ENCODE measurements around the gene TLL1. TPM values are rescaled to one million over a fixed set of nuclear protein-coding genes. Genes with fewer than 3 reads are reported as not detected.

Gene TLL1
- total RNA-seq, 2 experiments from 2014 or later: 0.44 to 3.9 TPM

DNA sequence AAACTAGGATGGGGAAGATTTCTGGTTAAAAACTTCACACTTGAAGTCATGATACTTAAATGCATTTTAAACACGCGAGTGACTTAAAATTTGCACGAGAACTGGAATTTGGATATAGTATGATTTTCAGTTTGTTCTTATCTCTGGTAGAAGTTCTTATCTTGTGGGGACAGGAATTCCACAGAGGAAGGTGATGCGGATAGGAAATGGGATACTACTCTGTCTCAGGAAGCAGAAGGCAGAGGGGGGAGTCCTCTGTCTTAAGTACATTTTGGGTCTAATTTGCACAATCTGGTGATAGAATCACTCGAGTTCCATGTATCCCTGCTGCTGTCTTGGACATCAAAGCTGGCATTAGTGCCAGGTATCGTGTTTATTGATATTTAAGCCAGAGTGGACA, 53.3 kb downstream of the TLL1 start:
- POLR2A ChIA-PET: interaction anchor here (0.8 to 1.0 kb wide), 3 partner anchors 11 to 55 kb away, joined by 4 to 5 read pairs (median 5); no protein-coding TSS in a partner anchor
- no peaks in the 10 kb centered on the region for H3K9me2 ChIP-seq (ENCODE audit: insufficient read depth, low read length)
- H3K4me1 ChIP-seq (ENCODE audit: insufficient read depth, low read length, poor library complexity, severe bottlenecking): peaks cover 16% of the 10 kb centered on the region
- H4K20me1 ChIP-seq (ENCODE audit: insufficient read depth, low read length): no peaks in the 10 kb centered on the region
- no peak overlapping the region for H3K4me2 ChIP-seq (ENCODE audit: low read length)
- no peak overlapping the region for H3K27ac ChIP-seq (ENCODE audit: low read depth, low read length, poor library complexity, severe bottlenecking)
- H3K9me3 ChIP-seq (ENCODE audit: low read length): no peaks in the 10 kb centered on the region
- no peaks in the 10 kb centered on the region for H3K36me3 ChIP-seq (ENCODE audit: insufficient read depth, low read length)
- intact Hi-C loops (cut with micrococcal nuclease; ENCODE audit: unreplicated experiment): loop anchor here (10.0 kb wide), 1 partner anchor 952 kb away; the partner anchor contains the start of gene TRIM61
- TF ChIP-seq, protein P1, sequence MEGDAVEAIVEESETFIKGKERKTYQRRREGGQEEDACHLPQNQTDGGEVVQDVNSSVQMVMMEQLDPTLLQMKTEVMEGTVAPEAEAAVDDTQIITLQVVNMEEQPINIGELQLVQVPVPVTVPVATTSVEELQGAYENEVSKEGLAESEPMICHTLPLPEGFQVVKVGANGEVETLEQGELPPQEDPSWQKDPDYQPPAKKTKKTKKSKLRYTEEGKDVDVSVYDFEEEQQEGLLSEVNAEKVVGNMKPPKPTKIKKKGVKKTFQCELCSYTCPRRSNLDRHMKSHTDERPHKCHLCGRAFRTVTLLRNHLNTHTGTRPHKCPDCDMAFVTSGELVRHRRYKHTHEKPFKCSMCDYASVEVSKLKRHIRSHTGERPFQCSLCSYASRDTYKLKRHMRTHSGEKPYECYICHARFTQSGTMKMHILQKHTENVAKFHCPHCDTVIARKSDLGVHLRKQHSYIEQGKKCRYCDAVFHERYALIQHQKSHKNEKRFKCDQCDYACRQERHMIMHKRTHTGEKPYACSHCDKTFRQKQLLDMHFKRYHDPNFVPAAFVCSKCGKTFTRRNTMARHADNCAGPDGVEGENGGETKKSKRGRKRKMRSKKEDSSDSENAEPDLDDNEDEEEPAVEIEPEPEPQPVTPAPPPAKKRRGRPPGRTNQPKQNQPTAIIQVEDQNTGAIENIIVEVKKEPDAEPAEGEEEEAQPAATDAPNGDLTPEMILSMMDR (conservative IDR thresholded peaks at IDR 0.05; ENCODE audit: low read length): no peak
- no peak for TF ChIP-seq EZH2phosphoT487 (IDR thresholded peaks at IDR 0.05; ENCODE audit: borderline replicate concordance, low read depth, low read length)
- CTCF ChIA-PET (ENCODE audit: unreplicated experiment): no interaction called here
- no peak for DNase-seq (ENCODE audit: low spot score)
- no peak overlapping the region for H2AFZ ChIP-seq (ENCODE audit: low read length)
- no TSS peak for BruUV-seq (replicated peaks)
- no peak overlapping the region for H3K4me3 ChIP-seq (ENCODE audit: low read depth, low read length, poor library complexity, severe bottlenecking)
- no peaks in the 10 kb centered on the region for H3K79me2 ChIP-seq (ENCODE audit: insufficient read depth, low read depth, low read length)

DNA sequence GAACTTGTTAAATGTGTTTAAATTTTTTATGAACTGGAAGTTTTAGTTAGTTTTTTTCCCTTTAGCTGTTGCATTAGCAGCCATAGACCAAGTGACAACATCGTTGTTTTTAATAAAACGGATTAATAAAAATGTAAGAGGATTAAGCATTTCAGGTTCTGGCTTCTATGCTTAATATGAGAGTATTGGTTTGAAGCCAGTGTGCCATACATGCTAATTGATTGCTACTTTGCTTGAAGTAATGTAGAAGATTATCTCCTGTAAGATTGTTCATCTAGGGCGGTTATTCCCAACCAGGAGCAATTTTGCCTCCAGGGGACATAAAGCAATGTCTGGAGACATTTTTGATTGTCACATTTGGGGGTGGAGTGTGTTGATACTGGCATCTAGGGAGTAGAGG, 54.3 kb downstream of the TLL1 start:
- H2AFZ ChIP-seq (ENCODE audit: low read length): no peak overlapping the region
- ChIA-PET CTCF (ENCODE audit: unreplicated experiment) (no interaction called here), POLR2A (interaction anchor here (0.8 to 2.1 kb wide), 3 partner anchors 9 to 14 kb away, joined by 4 to 12 read pairs (median 5); no protein-coding TSS in a partner anchor)
- H3K4me3 ChIP-seq (ENCODE audit: low read depth, low read length, poor library complexity, severe bottlenecking): no peak overlapping the region
- no peaks in the 10 kb centered on the region for H3K36me3 ChIP-seq (ENCODE audit: insufficient read depth, low read length)
- H3K9me3 ChIP-seq (ENCODE audit: low read length): no peaks in the 10 kb centered on the region
- DNase-seq (ENCODE audit: low spot score): no peak
- BruUV-seq (replicated peaks): no TSS peak
- no peaks in the 10 kb centered on the region for H3K79me2 ChIP-seq (ENCODE audit: insufficient read depth, low read depth, low read length)
- H3K27ac ChIP-seq (ENCODE audit: low read depth, low read length, poor library complexity, severe bottlenecking): no peak overlapping the region
- H3K4me1 ChIP-seq (ENCODE audit: insufficient read depth, low read length, poor library complexity, severe bottlenecking): peaks cover 7% of the 10 kb centered on the region
- no peaks in the 10 kb centered on the region for H3K9me2 ChIP-seq (ENCODE audit: insufficient read depth, low read length)
- intact Hi-C loops (cut with micrococcal nuclease; ENCODE audit: unreplicated experiment): loop anchor here (10.0 kb wide), 1 partner anchor 953 kb away; the partner anchor contains the start of gene TRIM61
- H3K4me2 ChIP-seq (ENCODE audit: low read length): no peak overlapping the region
- H4K20me1 ChIP-seq (ENCODE audit: insufficient read depth, low read length): no peaks in the 10 kb centered on the region
- no peak for TF ChIP-seq EZH2phosphoT487 (IDR thresholded peaks at IDR 0.05; ENCODE audit: borderline replicate concordance, low read depth, low read length)
- TF ChIP-seq, protein P1 (conservative IDR thresholded peaks at IDR 0.05; ENCODE audit: low read length): no peak

- no peaks in the 10 kb centered on the region for H3K79me2 ChIP-seq (ENCODE audit: insufficient read depth, low read depth, low read length)
- H3K27ac ChIP-seq (ENCODE audit: low read depth, low read length, poor library complexity, severe bottlenecking): no peak overlapping the region
- H3K4me3 ChIP-seq (ENCODE audit: low read depth, low read length, poor library complexity, severe bottlenecking): no peak overlapping the region
- H3K9me3 ChIP-seq (ENCODE audit: low read length): no peaks in the 10 kb centered on the region
- H3K4me1 ChIP-seq (ENCODE audit: insufficient read depth, low read length, poor library complexity, severe bottlenecking): peaks cover 2% of the 10 kb centered on the region
- H3K4me2 ChIP-seq (ENCODE audit: low read length): no peak overlapping the region
- H3K36me3 ChIP-seq (ENCODE audit: insufficient read depth, low read length): no peaks in the 10 kb centered on the region
- no peaks in the 10 kb centered on the region for H3K9me2 ChIP-seq (ENCODE audit: insufficient read depth, low read length)
- no peak for DNase-seq (ENCODE audit: low spot score)
- CTCF ChIA-PET (ENCODE audit: unreplicated experiment): no interaction called here
- intact Hi-C loops (cut with micrococcal nuclease; ENCODE audit: unreplicated experiment): loop anchor here (10.0 kb wide), 1 partner anchor 953 kb away; the partner anchor contains the start of gene TRIM61
- no TSS peak for BruUV-seq (replicated peaks)
- TF ChIP-seq, protein P1 (conservative IDR thresholded peaks at IDR 0.05; ENCODE audit: low read length): no peak
- no peak for TF ChIP-seq EZH2phosphoT487 (IDR thresholded peaks at IDR 0.05; ENCODE audit: borderline replicate concordance, low read depth, low read length)
- POLR2A ChIA-PET: interaction anchor here (2.1 to 2.4 kb wide), 2 partner anchors 9 to 15 kb away, joined by 8 to 12 read pairs; no protein-coding TSS in a partner anchor
- no peaks in the 10 kb centered on the region for H4K20me1 ChIP-seq (ENCODE audit: insufficient read depth, low read length)
- no peak overlapping the region for H2AFZ ChIP-seq (ENCODE audit: low read length)
These were observed 54.8 kb downstream of the TLL1 start for GRCh38 chr4:165927815-165928214.
